Activated T-helper 17 cell treated with anti-CD3 and anti-CD28 coated beads, Interleukin-2, amount 50 U/mL, for 72 hours (primary cell): ENCODE measurements around the gene CD274. TPM values are rescaled to one million over a fixed set of nuclear protein-coding genes. Genes with fewer than 3 reads are reported as not detected.
"Not testable (repeated sequence)": the region's sequence is repeated elsewhere in the genome, so short reads cannot be mapped to it uniquely, and the experiment has no call there.

Source experiments
- ATAC-seq: fragments of 150-1000 bp; cut with Tn5 transposase; replicated peaks from 2 replicates; pipeline ENCODE4 v1.10.0; 2021; ENCODE audit warnings: mild to moderate bottlenecking, moderate library complexity
- H3K27ac Mint-ChIP-seq: one replicate; pipeline ENCODE4 v1.8.0; 2022; ENCODE audit warnings: mixed read lengths
- H3K27me3 Mint-ChIP-seq: one replicate; pipeline ENCODE4 v1.8.0; 2022; ENCODE audit warnings: mixed read lengths
- H3K36me3 Mint-ChIP-seq: one replicate; pipeline ENCODE4 v1.8.0; 2022; ENCODE audit warnings: low read depth, mild to moderate bottlenecking, mixed read lengths
- H3K4me1 Mint-ChIP-seq: one replicate; pipeline ENCODE4 v1.8.0; 2022; ENCODE audit warnings: mixed read lengths
- H3K4me3 Mint-ChIP-seq: one replicate; pipeline ENCODE4 v1.8.0; 2022; ENCODE audit warnings: mild to moderate bottlenecking, mixed read lengths
- H3K9me3 Mint-ChIP-seq: one replicate; pipeline ENCODE4 v1.8.0; 2022; ENCODE audit warnings: mixed read lengths
- total RNA-seq, 2 donors: library from RNA; stranded (reverse); gene quantifications; one replicate each; pipeline ENCODE4 v1.2.3, GENCODE V29; 2022

CD274 gene
- total RNA-seq, 2 donors from 2014 or later = 35.2 to 42.2 TPM

- Mint-ChIP-seq H3K27ac (peak overlapping the region; percentile 61), H3K36me3 (peaks cover 65% of the 10 kb centered on the region), H3K4me1 (peaks cover 25% of the 10 kb centered on the region)
- ATAC-seq, H3K9me3 Mint-ChIP-seq, H3K27me3 Mint-ChIP-seq, H3K4me3 Mint-ChIP-seq: not testable (repeated sequence)
These were observed 17.5 kb upstream of the CD274 start for GRCh38 chr9:5432890-5433289.

GRCh38 chr9:5433328-5433727 lies 17.0 kb upstream of the CD274 start:
- peaks cover 25% of the 10 kb centered on the region for H3K4me1 Mint-ChIP-seq
- not testable (repeated sequence) for H3K27ac Mint-ChIP-seq, H3K27me3 Mint-ChIP-seq, ATAC-seq, H3K4me3 Mint-ChIP-seq, H3K9me3 Mint-ChIP-seq
- H3K36me3 Mint-ChIP-seq = peaks cover 65% of the 10 kb centered on the region

GRCh38 chr9:5433841-5434810 lies 16.2 kb upstream of the CD274 start:
- H3K4me1 Mint-ChIP-seq = peaks cover 29% of the 10 kb centered on the region
- H3K4me3 Mint-ChIP-seq, H3K27me3 Mint-ChIP-seq, H3K27ac Mint-ChIP-seq, ATAC-seq, H3K9me3 Mint-ChIP-seq: not testable (repeated sequence)
- peaks cover 65% of the 10 kb centered on the region for H3K36me3 Mint-ChIP-seq

GRCh38 chr9:5435912-5436311 lies 14.4 kb upstream of the CD274 start:
- no peaks in the 10 kb centered on the region for H3K27me3 Mint-ChIP-seq
- peak overlapping the region; percentile 98 for H3K27ac Mint-ChIP-seq
- peaks cover 33% of the 10 kb centered on the region for H3K4me1 Mint-ChIP-seq
- peak; percentile 16 for ATAC-seq
- H3K36me3 Mint-ChIP-seq = peaks cover 55% of the 10 kb centered on the region
- no peaks in the 10 kb centered on the region for H3K9me3 Mint-ChIP-seq
- H3K4me3 Mint-ChIP-seq = peak overlapping the region; percentile 88

- H3K27ac Mint-ChIP-seq = peak overlapping the region; percentile 98
- no peak for ATAC-seq
- peaks cover 50% of the 10 kb centered on the region for H3K36me3 Mint-ChIP-seq
- peak overlapping the region; percentile 88 for H3K4me3 Mint-ChIP-seq
- no peaks in the 10 kb centered on the region for H3K9me3 Mint-ChIP-seq
- H3K4me1 Mint-ChIP-seq = peaks cover 36% of the 10 kb centered on the region
- no peaks in the 10 kb centered on the region for H3K27me3 Mint-ChIP-seq
These were observed 13.9 kb upstream of the CD274 start for GRCh38 chr9:5436441-5436840.

- peaks cover 38% of the 10 kb centered on the region for H3K4me1 Mint-ChIP-seq
- peaks cover 39% of the 10 kb centered on the region for H3K36me3 Mint-ChIP-seq
- peak; percentile 90 for ATAC-seq
- peak within 1 kb of the TSS; percentile 98 for H3K27ac Mint-ChIP-seq
- no peaks in the 10 kb centered on the region for H3K27me3 Mint-ChIP-seq
- peak within 1 kb of the TSS; percentile 88 for H3K4me3 Mint-ChIP-seq
- no peaks in the 10 kb centered on the region for H3K9me3 Mint-ChIP-seq
These were observed 12.8 kb upstream of the CD274 start, which contains the start of gene PLGRKT for GRCh38 chr9:5437254-5438216. TSS of gene PLGRKT (minus strand) at chr9:5437925. CDS start at chr9:5431977, 5,948 bp downstream.

- Mint-ChIP-seq H3K9me3 (no peaks in the 10 kb centered on the region), H3K27me3 (no peaks in the 10 kb centered on the region), H3K27ac (peak overlapping the region; percentile 98), H3K4me3 (peak overlapping the region; percentile 88), H3K4me1 (peaks cover 42% of the 10 kb centered on the region), H3K36me3 (peaks cover 29% of the 10 kb centered on the region)
- ATAC-seq = peak; percentile 58
These were observed 11.8 kb upstream of the CD274 start for GRCh38 chr9:5438301-5439162.

GRCh38 chr9:5440426-5440825 lies 9.9 kb upstream of the CD274 start:
- Mint-ChIP-seq H3K9me3 (no peaks in the 10 kb centered on the region), H3K27me3 (no peaks in the 10 kb centered on the region), H3K36me3 (peaks cover 21% of the 10 kb centered on the region), H3K27ac (peak overlapping the region; percentile 98), H3K4me1 (peaks cover 38% of the 10 kb centered on the region), H3K4me3 (peak overlapping the region; percentile 88)
- ATAC-seq = no peak

GRCh38 chr9:5441043-5441442 lies 9.3 kb upstream of the CD274 start:
- Mint-ChIP-seq H3K4me3 (peak overlapping the region; percentile 88), H3K36me3 (peaks cover 14% of the 10 kb centered on the region), H3K4me1 (peaks cover 35% of the 10 kb centered on the region), H3K27me3 (no peaks in the 10 kb centered on the region), H3K27ac (peak overlapping the region; percentile 81), H3K9me3 (no peaks in the 10 kb centered on the region)
- no peak for ATAC-seq

GRCh38 chr9:5442400-5443011 lies 7.8 kb upstream of the CD274 start:
- H3K27ac Mint-ChIP-seq = no peak overlapping the region
- H3K4me3 Mint-ChIP-seq = no peak overlapping the region
- ATAC-seq = no peak
- H3K36me3 Mint-ChIP-seq = no peaks in the 10 kb centered on the region
- peaks cover 33% of the 10 kb centered on the region for H3K4me1 Mint-ChIP-seq
- H3K27me3 Mint-ChIP-seq = no peaks in the 10 kb centered on the region
- H3K9me3 Mint-ChIP-seq = no peaks in the 10 kb centered on the region

- no peaks in the 10 kb centered on the region for H3K36me3 Mint-ChIP-seq
- peaks cover 41% of the 10 kb centered on the region for H3K4me1 Mint-ChIP-seq
- H3K4me3 Mint-ChIP-seq = no peak overlapping the region
- no peaks in the 10 kb centered on the region for H3K27me3 Mint-ChIP-seq
- ATAC-seq = no peak
- no peak overlapping the region for H3K27ac Mint-ChIP-seq
- H3K9me3 Mint-ChIP-seq = no peaks in the 10 kb centered on the region
These were observed 6.5 kb upstream of the CD274 start for GRCh38 chr9:5443850-5444249.

GRCh38 chr9:5445096-5445495 lies 5.2 kb upstream of the CD274 start:
- not testable (repeated sequence) for H3K36me3 Mint-ChIP-seq, H3K9me3 Mint-ChIP-seq, H3K27me3 Mint-ChIP-seq, H3K27ac Mint-ChIP-seq, H3K4me3 Mint-ChIP-seq, ATAC-seq
- H3K4me1 Mint-ChIP-seq = peaks cover 39% of the 10 kb centered on the region

- ATAC-seq = no peak
- peaks cover 33% of the 10 kb centered on the region for H3K4me1 Mint-ChIP-seq
- no peaks in the 10 kb centered on the region for H3K36me3 Mint-ChIP-seq
- H3K27me3 Mint-ChIP-seq = no peaks in the 10 kb centered on the region
- peak overlapping the region; percentile 53 for H3K27ac Mint-ChIP-seq
- peak overlapping the region; percentile 97 for H3K4me3 Mint-ChIP-seq
- no peaks in the 10 kb centered on the region for H3K9me3 Mint-ChIP-seq
These were observed 4.5 kb upstream of the CD274 start for GRCh38 chr9:5445886-5446285.
